Measurements from ENCODE around the gene TTLL5. TPM values are rescaled to one million over a fixed set of nuclear protein-coding genes. Genes with fewer than 3 reads are reported as not detected.

Gene TTLL5
- total RNA-seq, 4 donors from 2014 or later: 36.3 to 61.8 (median 36.7) TPM

DNA sequence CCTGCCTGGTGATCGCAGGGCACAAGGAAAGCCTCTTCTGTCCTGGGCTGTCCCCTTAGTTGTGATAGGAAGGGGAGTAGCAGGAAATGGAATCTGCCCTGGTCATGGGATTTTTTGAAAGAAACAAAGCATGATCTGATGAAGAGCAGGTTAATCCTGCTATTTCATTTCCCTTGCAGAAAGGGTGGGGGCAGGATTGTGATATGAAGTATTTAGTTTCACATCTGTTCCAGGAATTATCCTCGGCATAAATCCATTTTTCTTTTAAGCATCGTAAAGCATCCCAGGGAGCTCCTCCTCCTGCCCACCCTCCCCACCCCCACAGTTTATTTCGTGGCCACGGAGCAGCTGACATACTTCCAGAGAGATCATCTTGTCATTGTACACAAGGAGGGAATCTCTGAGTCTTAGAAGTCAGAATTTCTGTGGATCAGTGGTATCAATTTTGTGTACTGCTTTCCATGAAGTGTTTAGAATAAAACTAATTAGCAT lies 267.7 kb downstream of the TTLL5 start:
- no peak for DNase-seq (ENCODE audit: low spot score in 2 of 2)
- H3K4me1 ChIP-seq: peaks cover 0 to 5% (median 0%) of the 10 kb centered on the region in 4 donors
- no peaks in the 10 kb centered on the region for H3K27me3 ChIP-seq
- 27 to 32% methylated on average over 5 of the region's 5 CpGs for WGBS, 2 donors
- peaks cover 0 to 12% (median 0%) of the 10 kb centered on the region in 3 donors for H3K36me3 ChIP-seq
- TF ChIP-seq, protein P1, sequence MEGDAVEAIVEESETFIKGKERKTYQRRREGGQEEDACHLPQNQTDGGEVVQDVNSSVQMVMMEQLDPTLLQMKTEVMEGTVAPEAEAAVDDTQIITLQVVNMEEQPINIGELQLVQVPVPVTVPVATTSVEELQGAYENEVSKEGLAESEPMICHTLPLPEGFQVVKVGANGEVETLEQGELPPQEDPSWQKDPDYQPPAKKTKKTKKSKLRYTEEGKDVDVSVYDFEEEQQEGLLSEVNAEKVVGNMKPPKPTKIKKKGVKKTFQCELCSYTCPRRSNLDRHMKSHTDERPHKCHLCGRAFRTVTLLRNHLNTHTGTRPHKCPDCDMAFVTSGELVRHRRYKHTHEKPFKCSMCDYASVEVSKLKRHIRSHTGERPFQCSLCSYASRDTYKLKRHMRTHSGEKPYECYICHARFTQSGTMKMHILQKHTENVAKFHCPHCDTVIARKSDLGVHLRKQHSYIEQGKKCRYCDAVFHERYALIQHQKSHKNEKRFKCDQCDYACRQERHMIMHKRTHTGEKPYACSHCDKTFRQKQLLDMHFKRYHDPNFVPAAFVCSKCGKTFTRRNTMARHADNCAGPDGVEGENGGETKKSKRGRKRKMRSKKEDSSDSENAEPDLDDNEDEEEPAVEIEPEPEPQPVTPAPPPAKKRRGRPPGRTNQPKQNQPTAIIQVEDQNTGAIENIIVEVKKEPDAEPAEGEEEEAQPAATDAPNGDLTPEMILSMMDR (IDR thresholded peaks at IDR 0.05): no peak
- TF ChIP-seq POLR2A (IDR thresholded peaks at IDR 0.05): no peak
- no peak for TF ChIP-seq EP300 (IDR thresholded peaks at IDR 0.05)
- no peak overlapping the region for H3K27ac ChIP-seq
- H3K4me3 ChIP-seq: no peak overlapping the region
- H3K9me3 ChIP-seq: no peaks in the 10 kb centered on the region

- H3K4me3 ChIP-seq: no peak overlapping the region
- no peak overlapping the region for H3K27ac ChIP-seq
- DNase-seq (ENCODE audit: low spot score in 2 of 2): no peak
- H3K9me3 ChIP-seq: no peaks in the 10 kb centered on the region
- H3K27me3 ChIP-seq: no peaks in the 10 kb centered on the region
- TF ChIP-seq EP300 (IDR thresholded peaks at IDR 0.05) (no peak), POLR2A (IDR thresholded peaks at IDR 0.05) (no peak)
- TF ChIP-seq, protein P1 (IDR thresholded peaks at IDR 0.05): no peak
- H3K36me3 ChIP-seq: peaks cover 0 to 14% (median 0%) of the 10 kb centered on the region in 3 donors
- peaks cover 0 to under 1% (median 0%) of the 10 kb centered on the region in 4 donors for H3K4me1 ChIP-seq
- 40 to 50% methylated on average over 2 of the region's 2 CpGs for WGBS, 2 donors
Observed at GRCh38 chr14:75933712-75934296, 272.8 kb downstream of the TTLL5 start.

DNA sequence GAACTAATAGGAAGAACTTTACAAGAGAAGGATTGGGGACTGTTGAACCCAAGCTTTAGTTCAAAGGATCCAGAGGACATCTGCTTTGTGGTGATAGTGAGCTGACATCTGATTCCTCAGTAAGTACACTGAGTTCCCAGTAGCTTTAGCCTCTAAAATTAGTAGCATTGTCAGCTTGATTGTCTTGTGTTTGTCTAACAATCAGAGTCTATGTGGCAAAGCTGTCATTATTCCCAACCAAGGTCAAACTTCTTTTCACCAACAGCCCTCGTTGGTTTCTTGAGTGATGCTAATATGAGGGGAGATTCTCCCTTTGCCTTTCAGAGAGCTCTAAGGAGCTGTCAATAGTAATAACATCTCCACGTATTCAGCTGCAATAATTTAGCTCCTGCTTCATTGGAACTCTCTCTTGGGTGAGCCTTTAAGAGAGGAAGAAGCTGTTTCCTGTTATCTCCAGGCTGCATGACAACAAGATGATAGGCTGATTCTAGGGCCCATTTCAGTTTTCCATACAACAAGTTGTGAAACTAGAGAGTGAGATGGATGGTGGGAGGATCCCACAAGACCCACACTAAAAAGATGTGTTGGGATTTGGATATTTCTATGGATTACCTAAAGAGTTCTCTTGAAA lies 274.1 kb downstream of the TTLL5 start:
- 45 to 55% methylated on average over 2 of the region's 2 CpGs for WGBS, 2 donors

DNA sequence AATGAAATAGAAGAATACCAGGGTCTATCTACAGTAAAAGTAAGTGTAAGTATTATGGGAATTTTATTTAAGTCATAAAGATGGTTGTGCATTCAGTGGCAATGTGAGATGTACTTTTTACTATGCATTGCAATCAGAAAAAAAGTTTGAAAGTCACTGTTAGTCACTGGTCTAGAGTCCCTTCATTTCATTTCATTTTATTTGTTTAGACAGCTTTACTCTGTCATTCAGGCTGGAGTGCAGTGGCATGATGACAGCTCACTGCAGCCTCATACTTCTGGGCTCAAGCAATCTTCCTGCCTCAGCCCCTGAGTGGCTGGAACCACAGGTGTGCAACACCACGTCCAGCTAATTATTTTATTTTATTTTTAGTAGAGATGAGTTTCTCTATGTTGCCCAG lies 278.2 kb downstream of the TTLL5 start:
- Histone ChIP-seq H3K36me3 (peaks cover 0 to 5% (median 0%) of the 10 kb centered on the region in 3 donors), H3K9me3 (no peaks in the 10 kb centered on the region), H3K27ac (no peak overlapping the region), H3K27me3 (no peaks in the 10 kb centered on the region), H3K4me3 (no peak overlapping the region), H3K4me1 (no peaks in the 10 kb centered on the region)
- TF ChIP-seq, protein P1 (IDR thresholded peaks at IDR 0.05): no peak
- TF ChIP-seq POLR2A (IDR thresholded peaks at IDR 0.05) (no peak), EP300 (IDR thresholded peaks at IDR 0.05) (no peak)
- 75 to 79% methylated on average over 1 of the region's 1 CpG for WGBS, 2 donors
- DNase-seq (ENCODE audit: low spot score in 2 of 2): no peak

More for the DNA sequence above, 274.1 kb downstream of the TTLL5 start:
- Histone ChIP-seq H3K4me3 (no peak overlapping the region), H3K4me1 (no peaks in the 10 kb centered on the region), H3K36me3 (peaks cover 0 to 14% (median 0%) of the 10 kb centered on the region in 3 donors), H3K9me3 (no peaks in the 10 kb centered on the region), H3K27ac (no peak overlapping the region), H3K27me3 (no peaks in the 10 kb centered on the region)
- TF ChIP-seq POLR2A (IDR thresholded peaks at IDR 0.05) (no peak), EP300 (IDR thresholded peaks at IDR 0.05) (no peak)
- TF ChIP-seq, protein P1 (IDR thresholded peaks at IDR 0.05): no peak
- DNase-seq (ENCODE audit: low spot score in 2 of 2): no peak

- no peaks in the 10 kb centered on the region for H3K4me1 ChIP-seq
- whole genome bisulfite sequencing, 2 donors: 55 to 68% methylated on average over 4 of the region's 4 CpGs
- no peak overlapping the region for H3K4me3 ChIP-seq
- no peak overlapping the region for H3K27ac ChIP-seq
- DNase-seq (ENCODE audit: low spot score in 2 of 2): no peak
- H3K36me3 ChIP-seq: peaks cover 0 to 5% (median 0%) of the 10 kb centered on the region in 3 donors
- no peaks in the 10 kb centered on the region for H3K9me3 ChIP-seq
- no peaks in the 10 kb centered on the region for H3K27me3 ChIP-seq
- TF ChIP-seq, protein P1 (IDR thresholded peaks at IDR 0.05): no peak
- TF ChIP-seq POLR2A (IDR thresholded peaks at IDR 0.05): no peak
- TF ChIP-seq EP300 (IDR thresholded peaks at IDR 0.05): no peak
Observed at GRCh38 chr14:75941030-75941429, 280.0 kb downstream of the TTLL5 start.

Measured in tibial nerve (tissue), 4 donors.